Subcutaneous adipose tissue (tissue), 4 donors: Measurements from ENCODE around the gene LRRC4B. TPM values are rescaled to one million over a fixed set of nuclear protein-coding genes. Genes with fewer than 3 reads are reported as not detected.

Experiments
- CTCF ChIP-seq: fragments of 450-650 bp; IDR thresholded peaks from one replicate; pipeline ENCODE4 v1.5.1; 2016; ENCODE audit warnings: low read depth, mild to moderate bottlenecking, control low read depth, antibody characterized with exemption, moderate library complexity
- total RNA-seq, 4 donors: library from RNA; depleted of rRNA; stranded (reverse); fragments of >200 nt; gene quantifications; one replicate each; pipeline ENCODE4 v1.1.0, GENCODE V29; 2016

The LRRC4B gene
- total RNA-seq, 4 donors from 2014 or later: 0.19 to 0.34 (median 0.22) TPM; not detected in 1

GRCh38 chr19:50568728-50569698 lies 778 bp upstream of the LRRC4B start:
- TF ChIP-seq CTCF: no peak

GRCh38 chr19:50567052-50567841 lies 988 bp downstream of the LRRC4B start:
- no peak for TF ChIP-seq CTCF

- TF ChIP-seq CTCF: no peak
These were observed 2.0 kb downstream of the LRRC4B start for GRCh38 chr19:50565984-50566903.

DNA sequence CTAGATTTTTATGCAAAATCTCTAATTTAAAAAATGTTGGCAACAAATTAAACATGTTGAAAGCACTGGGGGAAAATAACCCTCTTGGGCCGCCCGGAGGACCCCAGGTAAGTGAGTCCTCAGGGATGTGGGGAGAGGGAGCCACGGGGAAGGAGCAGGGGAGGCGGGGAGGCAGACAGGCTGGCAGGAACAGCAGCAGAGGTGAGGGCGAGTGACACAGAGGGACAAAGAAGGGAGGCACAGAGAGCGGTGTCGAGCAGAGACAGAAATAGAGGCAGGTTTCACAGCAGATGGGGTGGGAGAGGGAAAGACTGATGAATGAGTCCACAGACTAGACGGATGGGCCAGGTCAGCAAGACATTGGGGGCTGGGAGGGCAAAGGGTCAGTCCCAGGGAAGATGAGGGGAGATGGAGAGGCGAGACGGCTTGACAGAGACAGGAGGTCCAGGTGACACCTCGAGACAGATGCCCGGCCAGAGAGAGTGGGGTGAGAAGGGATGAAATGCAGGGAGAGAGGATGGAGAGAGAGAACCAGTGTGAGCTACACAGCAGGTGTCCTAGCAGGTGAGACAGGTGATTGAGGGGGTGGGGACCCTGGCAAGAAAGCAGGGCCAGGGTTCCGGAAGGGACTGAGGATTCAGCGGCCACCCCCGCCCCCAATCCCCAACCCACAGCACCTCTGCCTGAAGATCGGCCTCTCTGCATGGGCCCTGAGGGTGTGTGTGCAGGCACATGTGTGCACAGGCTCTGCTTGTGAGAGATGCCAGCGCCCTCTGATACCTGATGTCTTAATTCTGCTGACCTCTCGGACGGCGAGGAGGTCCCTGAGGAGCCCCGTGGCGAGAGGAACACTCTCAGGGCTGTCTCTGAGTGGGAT lies 3.8 kb downstream of the LRRC4B start:
- no peak for TF ChIP-seq CTCF

GRCh38 chr19:50563597-50563996 lies 4.6 kb downstream of the LRRC4B start:
- no peak for TF ChIP-seq CTCF

- TF ChIP-seq CTCF: no peak
These were observed 5.2 kb downstream of the LRRC4B start for GRCh38 chr19:50562996-50563395.
